HepG2 (cell line): ENCODE results near the gene SLC22A23. TPM values are rescaled to one million over a fixed set of nuclear protein-coding genes. Genes with fewer than 3 reads are reported as not detected.

ENCODE experiments used
- E2F1 ChIP-seq: sonication (generic); formaldehyde crosslinking; IDR thresholded peaks from 2 replicates; pipeline ENCODE4 v1.5.0; 2020; ENCODE audit warnings: missing genetic modification reagents
- KLF13 ChIP-seq: sonication (generic); formaldehyde crosslinking; IDR thresholded peaks from 2 replicates; pipeline ENCODE4 v1.4.0; 2020; ENCODE audit warnings: mild to moderate bottlenecking, missing genetic modification reagents
- NFE2 ChIP-seq: sonication (generic); formaldehyde crosslinking; IDR thresholded peaks from 2 replicates; pipeline ENCODE4 v1.4.0; 2020; ENCODE audit warnings: missing genetic modification reagents
- ZNF33A ChIP-seq: sonication (generic); formaldehyde crosslinking; IDR thresholded peaks from 2 replicates; pipeline ENCODE4 v1.5.1; 2020; ENCODE audit warnings: missing genetic modification reagents, mild to moderate bottlenecking, moderate library complexity, borderline replicate concordance
- ZNF407 ChIP-seq: sonication (generic); formaldehyde crosslinking; IDR thresholded peaks from one replicate; pipeline ENCODE4 v1.5.1; 2020; ENCODE audit warnings: mild to moderate bottlenecking, missing genetic modification reagents; ENCODE audit errors: not compliant biosample characterization
- ZNF615 ChIP-seq: sonication (generic); formaldehyde crosslinking; IDR thresholded peaks from 2 replicates; pipeline ENCODE4 v1.5.0; 2020; ENCODE audit warnings: mild to moderate bottlenecking, missing genetic modification reagents, borderline replicate concordance
- ZNF639 ChIP-seq: conservative IDR thresholded peaks from 2 replicates; pipeline ENCODE4 v1.6.1; 2018; ENCODE audit warnings: missing genetic modification reagents
- ZNF724P ChIP-seq: sonication (generic); formaldehyde crosslinking; IDR thresholded peaks from 2 replicates; pipeline ENCODE4 v1.8.0; 2022; ENCODE audit warnings: missing genetic modification reagents, borderline replicate concordance
- polyA plus RNA-seq, 8 experiments: library from polyadenylated mRNA; depleted of rRNA in 3 of 8; stranded (reverse) in 7 of 8; unstranded in 1 of 8; fragments of >200 nt; fragmentation: Illumina TruSeq in 4 of 8; extraction: Trizol in 4 of 8; gene quantifications; 2 replicates each; pipeline versions ENCODE4 v1.2.1 to v1.2.3, GENCODE V29; 2011 to 2016; ENCODE audit warnings: low read depth in 4 of 8, missing spikeins in 1 of 8, mixed read lengths in 1 of 8; ENCODE audit not compliant: insufficient read depth in 1 of 8
- total RNA-seq, 5 experiments: library from RNA; depleted of rRNA; stranded (reverse); fragments of >200 nt; fragmentation: Illumina TruSeq; extraction: Trizol; gene quantifications; 2 replicates each; pipeline ENCODE4 v1.2.3, GENCODE V29; 2016; ENCODE audit warnings: low read depth in 1 of 5
- TF ChIP-seq, protein P1 (sequence below): sonication (generic); formaldehyde crosslinking; IDR thresholded peaks from 2 replicates; pipeline ENCODE4 v1.5.0; 2020; ENCODE audit warnings: mild to moderate bottlenecking, missing genetic modification reagents, borderline replicate concordance
- TF ChIP-seq, protein P2 (sequence below): IDR thresholded peaks from 2 replicates; pipeline ENCODE4 v1.6.1; 2016

SLC22A23 gene
- total and polyA plus RNA-seq, 2 of the 13 experiments (the other 11 are each of a cell fraction or from before 2014, with no cell fraction given) = 11.8 to 17.5 TPM

DNA sequence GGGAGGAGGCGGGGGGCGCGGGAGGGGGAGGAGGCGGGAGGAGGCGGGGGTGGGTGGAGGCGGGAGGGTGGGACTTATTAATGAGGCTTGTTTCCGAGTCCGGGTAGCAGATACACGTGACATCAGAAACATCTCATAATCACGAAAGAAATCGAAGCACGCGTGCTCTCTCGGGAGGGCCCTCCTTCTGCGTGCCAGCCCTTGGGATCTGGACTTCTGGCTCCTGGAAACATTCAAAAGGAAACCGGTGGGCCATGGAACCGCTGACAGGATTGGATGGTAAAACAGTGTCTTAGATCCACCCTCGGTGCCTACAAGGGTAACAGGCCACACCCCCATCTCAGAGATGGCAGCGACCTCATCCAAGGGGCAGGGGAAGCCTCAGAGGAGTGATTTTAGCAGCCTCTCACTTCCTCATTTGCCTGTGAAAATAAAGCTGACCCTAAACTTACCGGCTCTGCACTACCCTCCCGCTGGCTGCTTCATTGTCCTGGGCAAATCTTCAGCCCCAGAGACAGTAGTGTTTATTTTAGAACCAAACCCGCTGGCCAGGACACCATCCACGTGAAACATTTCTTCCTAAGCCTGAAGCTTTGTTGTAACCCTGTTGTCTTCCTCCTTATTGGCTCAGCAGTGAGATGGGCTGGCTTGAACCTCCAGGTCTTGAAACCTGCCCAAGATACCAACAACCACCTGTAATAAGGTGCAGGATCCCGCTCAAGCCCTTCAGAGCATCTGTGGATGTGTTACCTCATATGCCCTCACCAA, 100.6 kb downstream of the SLC22A23 start (continued):
- TF ChIP-seq ZNF407 (CRISPR knock-in tag) (no peak), E2F1 (CRISPR knock-in tag) (no peak), KLF13 (no peak), ZNF724P (no peak), NFE2 (no peak), ZNF615 (CRISPR knock-in tag) (no peak), ZNF33A (CRISPR knock-in tag) (no peak), ZNF639 (CRISPR knock-in tag) (no peak)
- TF ChIP-seq, protein P1, sequence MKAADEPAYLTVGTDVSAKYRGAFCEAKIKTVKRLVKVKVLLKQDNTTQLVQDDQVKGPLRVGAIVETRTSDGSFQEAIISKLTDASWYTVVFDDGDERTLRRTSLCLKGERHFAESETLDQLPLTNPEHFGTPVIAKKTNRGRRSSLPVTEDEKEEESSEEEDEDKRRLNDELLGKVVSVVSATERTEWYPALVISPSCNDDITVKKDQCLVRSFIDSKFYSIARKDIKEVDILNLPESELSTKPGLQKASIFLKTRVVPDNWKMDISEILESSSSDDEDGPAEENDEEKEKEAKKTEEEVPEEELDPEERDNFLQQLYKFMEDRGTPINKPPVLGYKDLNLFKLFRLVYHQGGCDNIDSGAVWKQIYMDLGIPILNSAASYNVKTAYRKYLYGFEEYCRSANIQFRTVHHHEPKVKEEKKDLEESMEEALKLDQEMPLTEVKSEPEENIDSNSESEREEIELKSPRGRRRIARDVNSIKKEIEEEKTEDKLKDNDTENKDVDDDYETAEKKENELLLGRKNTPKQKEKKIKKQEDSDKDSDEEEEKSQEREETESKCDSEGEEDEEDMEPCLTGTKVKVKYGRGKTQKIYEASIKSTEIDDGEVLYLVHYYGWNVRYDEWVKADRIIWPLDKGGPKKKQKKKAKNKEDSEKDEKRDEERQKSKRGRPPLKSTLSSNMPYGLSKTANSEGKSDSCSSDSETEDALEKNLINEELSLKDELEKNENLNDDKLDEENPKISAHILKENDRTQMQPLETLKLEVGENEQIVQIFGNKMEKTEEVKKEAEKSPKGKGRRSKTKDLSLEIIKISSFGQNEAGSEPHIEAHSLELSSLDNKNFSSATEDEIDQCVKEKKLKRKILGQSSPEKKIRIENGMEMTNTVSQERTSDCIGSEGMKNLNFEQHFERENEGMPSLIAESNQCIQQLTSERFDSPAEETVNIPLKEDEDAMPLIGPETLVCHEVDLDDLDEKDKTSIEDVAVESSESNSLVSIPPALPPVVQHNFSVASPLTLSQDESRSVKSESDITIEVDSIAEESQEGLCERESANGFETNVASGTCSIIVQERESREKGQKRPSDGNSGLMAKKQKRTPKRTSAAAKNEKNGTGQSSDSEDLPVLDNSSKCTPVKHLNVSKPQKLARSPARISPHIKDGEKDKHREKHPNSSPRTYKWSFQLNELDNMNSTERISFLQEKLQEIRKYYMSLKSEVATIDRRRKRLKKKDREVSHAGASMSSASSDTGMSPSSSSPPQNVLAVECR (CRISPR knock-in tag) = no peak; the same call in 1 of the 2 replicates
- TF ChIP-seq, protein P2, sequence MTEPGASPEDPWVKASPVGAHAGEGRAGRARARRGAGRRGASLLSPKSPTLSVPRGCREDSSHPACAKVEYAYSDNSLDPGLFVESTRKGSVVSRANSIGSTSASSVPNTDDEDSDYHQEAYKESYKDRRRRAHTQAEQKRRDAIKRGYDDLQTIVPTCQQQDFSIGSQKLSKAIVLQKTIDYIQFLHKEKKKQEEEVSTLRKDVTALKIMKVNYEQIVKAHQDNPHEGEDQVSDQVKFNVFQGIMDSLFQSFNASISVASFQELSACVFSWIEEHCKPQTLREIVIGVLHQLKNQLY (CRISPR knock-in tag) = no peak
